OCI-LY3 (cell line): ENCODE measurements around the gene SMARCD2.
"Not testable (repeated sequence)": the region's sequence is repeated elsewhere in the genome, so short reads cannot be mapped to it uniquely, and the experiment has no call there.

Source experiments
- CTCF ChIP-seq: fragments of 200-600, 300-600 bp; sonication (generic); IDR thresholded peaks from 2 replicates; pipeline ENCODE4 v1.5.1; 2014; ENCODE audit warnings: antibody characterized with exemption, low read length, low read depth
- EZH2phosphoT487 ChIP-seq: fragments of 200-600 bp; shearing (Covaris generic); IDR thresholded peaks from 2 replicates; pipeline ENCODE4 v1.6.1; 2018; ENCODE audit warnings: antibody characterized with exemption, mixed run types, low read depth

- TF ChIP-seq CTCF: peak; percentile 35
- not testable (repeated sequence) for TF ChIP-seq EZH2phosphoT487
These were observed 46.8 kb upstream of the SMARCD2 start for GRCh38 chr17:63889026-63889848.
